ENCODE results near the gene KCNJ9. TPM values are rescaled to one million over a fixed set of nuclear protein-coding genes. Genes with fewer than 3 reads are reported as not detected.
A peak's percentile ranks its signal among the peaks of the same experiment; 100 is the strongest.

Gene KCNJ9
- total RNA-seq, 1 donor from 2014 or later, result 0.05 TPM

DNA sequence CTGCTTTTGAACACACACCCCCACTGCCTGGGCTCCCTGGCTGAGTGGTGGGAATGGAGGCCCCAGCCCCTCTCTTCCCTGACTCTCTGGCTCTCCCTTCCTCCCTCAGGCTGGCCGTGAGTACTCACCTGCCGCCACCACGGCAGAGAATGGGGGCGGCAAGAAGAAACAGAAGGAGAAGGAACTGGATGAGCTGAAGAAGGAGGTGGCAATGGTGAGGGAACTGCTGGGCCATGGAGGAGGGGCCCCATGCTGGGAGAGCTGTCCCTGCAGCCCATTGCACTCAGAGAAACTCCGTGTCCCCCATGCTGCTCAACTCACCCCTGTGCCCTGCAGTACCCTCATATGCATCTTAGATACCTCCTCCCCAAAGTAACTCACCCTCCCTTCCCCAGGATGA lies 39.5 kb downstream of the KCNJ9 start:
- Histone ChIP-seq H3K27me3 (ENCODE audit: low read depth) (no peaks in the 10 kb centered on the region), H3K36me3 (peaks cover 26% of the 10 kb centered on the region), H3K4me1 (peaks cover 89% of the 10 kb centered on the region), H3K9me3 (replicated peaks) (no peaks in the 10 kb centered on the region), H3K4me3 (no peak overlapping the region), H3K27ac (replicated peaks) (peak overlapping the region; percentile 44)
- no peak for DNase-seq
- TF ChIP-seq, protein P1, sequence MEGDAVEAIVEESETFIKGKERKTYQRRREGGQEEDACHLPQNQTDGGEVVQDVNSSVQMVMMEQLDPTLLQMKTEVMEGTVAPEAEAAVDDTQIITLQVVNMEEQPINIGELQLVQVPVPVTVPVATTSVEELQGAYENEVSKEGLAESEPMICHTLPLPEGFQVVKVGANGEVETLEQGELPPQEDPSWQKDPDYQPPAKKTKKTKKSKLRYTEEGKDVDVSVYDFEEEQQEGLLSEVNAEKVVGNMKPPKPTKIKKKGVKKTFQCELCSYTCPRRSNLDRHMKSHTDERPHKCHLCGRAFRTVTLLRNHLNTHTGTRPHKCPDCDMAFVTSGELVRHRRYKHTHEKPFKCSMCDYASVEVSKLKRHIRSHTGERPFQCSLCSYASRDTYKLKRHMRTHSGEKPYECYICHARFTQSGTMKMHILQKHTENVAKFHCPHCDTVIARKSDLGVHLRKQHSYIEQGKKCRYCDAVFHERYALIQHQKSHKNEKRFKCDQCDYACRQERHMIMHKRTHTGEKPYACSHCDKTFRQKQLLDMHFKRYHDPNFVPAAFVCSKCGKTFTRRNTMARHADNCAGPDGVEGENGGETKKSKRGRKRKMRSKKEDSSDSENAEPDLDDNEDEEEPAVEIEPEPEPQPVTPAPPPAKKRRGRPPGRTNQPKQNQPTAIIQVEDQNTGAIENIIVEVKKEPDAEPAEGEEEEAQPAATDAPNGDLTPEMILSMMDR (IDR thresholded peaks at IDR 0.05; ENCODE audit: borderline replicate concordance), result no peak
- intact Hi-C loops (cut with micrococcal nuclease), result no loop called here

DNA sequence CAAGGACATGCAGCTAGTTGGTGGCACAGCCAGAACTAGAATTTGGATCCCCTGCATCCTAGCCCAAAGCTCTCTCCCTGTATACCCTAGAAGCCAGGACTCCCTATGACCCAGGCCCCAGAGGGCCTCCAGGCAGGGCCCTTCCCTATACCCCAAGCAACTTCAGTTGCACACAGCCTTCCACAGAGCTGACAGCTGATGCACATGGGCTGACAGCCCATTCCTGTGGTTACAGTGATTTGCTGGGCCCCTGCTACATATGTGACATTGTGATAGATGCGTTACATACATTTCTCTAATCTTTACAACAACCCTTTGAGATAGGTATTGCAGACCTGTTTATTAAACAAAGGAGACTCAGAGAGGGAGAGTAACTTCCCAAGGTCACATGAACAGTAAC lies 40.0 kb downstream of the KCNJ9 start:
- no peaks in the 10 kb centered on the region for H3K9me3 ChIP-seq (replicated peaks)
- H3K4me3 ChIP-seq, result no peak overlapping the region
- intact Hi-C loops (cut with micrococcal nuclease), result no loop called here
- H3K27ac ChIP-seq (replicated peaks), result peak overlapping the region; percentile 44
- no peaks in the 10 kb centered on the region for H3K27me3 ChIP-seq (ENCODE audit: low read depth)
- TF ChIP-seq, protein P1 (IDR thresholded peaks at IDR 0.05; ENCODE audit: borderline replicate concordance), result no peak
- no peak for DNase-seq
- H3K36me3 ChIP-seq, result peaks cover 32% of the 10 kb centered on the region
- peaks cover 92% of the 10 kb centered on the region for H3K4me1 ChIP-seq

DNA sequence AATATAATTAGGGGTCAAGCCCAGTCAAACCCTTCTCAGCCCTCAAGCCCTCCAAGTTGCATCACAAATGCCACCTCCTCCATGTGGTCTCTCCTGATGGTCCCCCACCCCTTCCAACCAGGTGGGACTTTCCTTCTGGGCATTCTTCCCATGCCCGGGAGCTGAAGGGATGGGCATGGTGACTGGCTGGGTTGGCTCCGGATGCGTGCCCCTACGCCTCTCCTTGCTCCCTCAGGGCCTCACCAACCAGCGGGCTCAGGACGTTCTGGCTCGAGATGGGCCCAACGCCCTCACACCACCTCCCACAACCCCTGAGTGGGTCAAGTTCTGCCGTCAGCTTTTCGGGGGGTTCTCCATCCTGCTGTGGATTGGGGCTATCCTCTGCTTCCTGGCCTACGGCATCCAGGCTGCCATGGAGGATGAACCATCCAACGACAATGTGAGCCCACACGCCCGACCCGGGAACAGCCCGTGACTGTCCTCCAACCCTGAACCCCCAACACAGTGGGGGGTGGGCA lies 41.7 kb downstream of the KCNJ9 start:
- Histone ChIP-seq H3K4me1 (peaks cover 95% of the 10 kb centered on the region), H3K36me3 (peaks cover 48% of the 10 kb centered on the region), H3K4me3 (no peak overlapping the region), H3K27ac (replicated peaks) (peak overlapping the region; percentile 91), H3K9me3 (replicated peaks) (no peaks in the 10 kb centered on the region), H3K27me3 (ENCODE audit: low read depth) (no peaks in the 10 kb centered on the region)
- TF ChIP-seq, protein P1 (IDR thresholded peaks at IDR 0.05; ENCODE audit: borderline replicate concordance), result no peak
- no peak for DNase-seq
- intact Hi-C loops (cut with micrococcal nuclease), result no loop called here

DNA sequence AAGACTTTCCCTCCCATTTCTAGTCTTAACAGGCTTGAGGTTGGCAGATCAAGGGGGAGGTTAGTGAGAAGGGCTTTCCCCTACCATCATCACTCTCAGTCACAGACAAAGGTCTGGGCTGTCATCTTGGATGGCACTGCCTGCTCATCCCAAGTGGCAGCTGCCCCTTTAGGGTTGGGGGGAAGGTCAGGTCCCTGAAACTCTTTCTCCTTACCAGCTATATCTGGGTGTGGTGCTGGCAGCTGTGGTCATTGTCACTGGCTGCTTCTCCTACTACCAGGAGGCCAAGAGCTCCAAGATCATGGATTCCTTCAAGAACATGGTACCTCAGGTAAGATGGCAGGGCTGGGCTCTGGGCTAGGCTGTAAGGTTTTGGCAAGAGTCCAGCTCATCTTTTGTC lies 42.4 kb downstream of the KCNJ9 start:
- Histone ChIP-seq H3K9me3 (replicated peaks) (no peaks in the 10 kb centered on the region), H3K4me3 (peak overlapping the region; percentile 11), H3K4me1 (peaks cover 95% of the 10 kb centered on the region), H3K27ac (replicated peaks) (peak overlapping the region; percentile 91), H3K27me3 (ENCODE audit: low read depth) (no peaks in the 10 kb centered on the region), H3K36me3 (peaks cover 55% of the 10 kb centered on the region)
- intact Hi-C loops (cut with micrococcal nuclease), result no loop called here
- TF ChIP-seq, protein P1 (IDR thresholded peaks at IDR 0.05; ENCODE audit: borderline replicate concordance), result no peak
- DNase-seq, result no peak

DNA sequence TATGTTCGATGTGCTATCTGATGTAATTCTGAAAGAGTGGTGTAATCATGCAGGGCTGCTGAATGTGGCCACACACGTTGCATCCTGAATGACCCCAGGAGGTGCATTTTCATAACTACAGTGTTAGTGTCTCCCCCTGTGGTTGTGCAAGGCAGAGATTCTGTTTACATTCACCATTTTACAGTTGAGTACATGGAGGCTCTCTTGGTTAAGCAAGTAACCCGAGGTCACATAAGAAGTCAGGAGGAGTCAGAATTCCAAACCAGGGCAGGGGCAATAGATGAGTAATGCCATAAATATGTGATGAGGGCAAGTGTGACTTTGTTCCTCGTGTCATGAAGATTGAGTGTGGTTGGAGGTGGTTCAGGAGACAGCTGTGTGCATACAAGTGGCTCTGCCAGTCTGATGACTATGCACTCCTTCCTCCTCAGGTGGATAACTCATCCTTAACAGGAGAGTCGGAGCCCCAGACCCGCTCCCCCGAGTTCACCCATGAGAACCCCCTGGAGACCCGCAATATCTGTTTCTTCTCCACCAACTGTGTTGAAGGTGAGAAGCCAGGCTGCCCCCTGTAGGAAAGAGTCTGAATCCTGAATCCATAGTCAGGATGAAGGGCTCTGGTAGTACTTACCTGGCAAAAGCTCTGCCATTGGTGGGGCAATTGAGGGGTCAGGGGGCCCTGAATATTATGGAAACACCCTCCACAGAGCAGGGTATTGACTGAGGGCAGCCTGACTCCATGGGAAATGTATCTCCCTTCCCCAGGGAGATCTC lies 43.6 kb downstream of the KCNJ9 start:
- Histone ChIP-seq H3K27ac (replicated peaks) (peak overlapping the region; percentile 91), H3K4me3 (peak overlapping the region; percentile 11)
- no peak for DNase-seq

More for the DNA sequence above, 43.6 kb downstream of the KCNJ9 start:
- Histone ChIP-seq H3K4me1 (peaks cover 95% of the 10 kb centered on the region), H3K27me3 (ENCODE audit: low read depth) (no peaks in the 10 kb centered on the region), H3K9me3 (replicated peaks) (no peaks in the 10 kb centered on the region), H3K36me3 (peaks cover 67% of the 10 kb centered on the region)
- TF ChIP-seq, protein P1 (IDR thresholded peaks at IDR 0.05; ENCODE audit: borderline replicate concordance), result peak; percentile 10
- intact Hi-C loops (cut with micrococcal nuclease), result no loop called here
